SH-SY5Y (cell line): ENCODE data around the gene SPATA2.

Experiments
- GATA2 ChIP-seq: IDR thresholded peaks from 2 replicates; pipeline ENCODE4 v1.6.1; 2011; ENCODE audit warnings: mild to moderate bottlenecking, low read depth, low read length
- GATA3 ChIP-seq: IDR thresholded peaks from 2 replicates; pipeline ENCODE4 v1.6.1; 2011; ENCODE audit warnings: low read depth, mild to moderate bottlenecking, low read length, moderate library complexity

GRCh38 chr20:49948809-49949507 lies 33.6 kb upstream of the SPATA2 start:
- TF ChIP-seq GATA2 (no peak), GATA3 (no peak)
